Uterus (tissue), 2 donors: ENCODE results near the gene NKAPL.

Experiments
- POLR2A ChIP-seq, 2 donors: fragments of 450-650 bp; IDR thresholded peaks; one replicate each; pipeline ENCODE4 v1.6.1; 2016; ENCODE audit warnings: antibody characterized with exemption in 2 of 2, mild to moderate bottlenecking in 1 of 2, moderate library complexity in 1 of 2
- TF ChIP-seq, protein P1 (sequence below), 4 experiments: fragments of 200-600 bp in 2 of 4; fragments of 450-650 bp in 2 of 4; sonication (generic) in 2 of 4; IDR thresholded peaks; one replicate each; pipeline ENCODE4 v1.5.1; 2016 to 2019; ENCODE audit warnings: antibody characterized with exemption in 4 of 4, mild to moderate bottlenecking in 2 of 4, moderate library complexity in 1 of 4

DNA sequence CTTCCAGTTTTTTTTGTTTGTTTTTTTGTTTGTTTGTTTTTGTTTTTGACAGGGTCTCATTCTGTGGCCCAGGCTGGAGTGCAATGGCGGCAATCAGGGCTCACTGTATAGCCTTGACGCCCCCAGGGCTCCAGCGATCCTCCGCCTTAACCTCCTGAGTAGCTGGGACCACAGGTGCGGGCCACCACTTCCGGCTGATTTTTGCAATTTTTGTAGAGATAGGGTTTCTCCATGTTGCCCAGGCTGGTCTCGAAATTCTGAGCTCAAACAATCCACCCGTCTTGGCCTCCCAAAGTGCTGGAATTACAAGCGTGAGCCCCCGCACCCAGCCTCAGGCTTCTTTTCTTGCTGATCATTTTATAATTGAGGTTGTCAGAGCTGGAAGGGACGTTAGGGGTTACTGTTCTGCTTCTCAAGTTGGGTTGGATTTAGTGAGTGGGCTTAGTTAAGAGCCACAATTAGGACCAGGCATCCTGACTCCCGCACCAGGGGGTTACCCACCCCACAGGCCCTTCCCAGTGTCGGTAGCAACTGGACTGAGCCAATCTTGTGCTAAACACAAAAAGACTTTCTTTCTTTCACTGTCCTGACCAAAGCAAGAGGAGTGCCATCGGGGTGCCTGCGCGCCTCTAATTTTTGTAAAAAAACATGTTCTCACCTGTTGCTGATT lies 47.1 kb upstream of the NKAPL start:
- TF ChIP-seq, protein P1, sequence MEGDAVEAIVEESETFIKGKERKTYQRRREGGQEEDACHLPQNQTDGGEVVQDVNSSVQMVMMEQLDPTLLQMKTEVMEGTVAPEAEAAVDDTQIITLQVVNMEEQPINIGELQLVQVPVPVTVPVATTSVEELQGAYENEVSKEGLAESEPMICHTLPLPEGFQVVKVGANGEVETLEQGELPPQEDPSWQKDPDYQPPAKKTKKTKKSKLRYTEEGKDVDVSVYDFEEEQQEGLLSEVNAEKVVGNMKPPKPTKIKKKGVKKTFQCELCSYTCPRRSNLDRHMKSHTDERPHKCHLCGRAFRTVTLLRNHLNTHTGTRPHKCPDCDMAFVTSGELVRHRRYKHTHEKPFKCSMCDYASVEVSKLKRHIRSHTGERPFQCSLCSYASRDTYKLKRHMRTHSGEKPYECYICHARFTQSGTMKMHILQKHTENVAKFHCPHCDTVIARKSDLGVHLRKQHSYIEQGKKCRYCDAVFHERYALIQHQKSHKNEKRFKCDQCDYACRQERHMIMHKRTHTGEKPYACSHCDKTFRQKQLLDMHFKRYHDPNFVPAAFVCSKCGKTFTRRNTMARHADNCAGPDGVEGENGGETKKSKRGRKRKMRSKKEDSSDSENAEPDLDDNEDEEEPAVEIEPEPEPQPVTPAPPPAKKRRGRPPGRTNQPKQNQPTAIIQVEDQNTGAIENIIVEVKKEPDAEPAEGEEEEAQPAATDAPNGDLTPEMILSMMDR (IDR thresholded peaks at IDR 0.05) = no peak
- no peak for TF ChIP-seq POLR2A (IDR thresholded peaks at IDR 0.05)
